ENCODE results near the gene NT5C1A. TPM values are rescaled to one million over a fixed set of nuclear protein-coding genes. Genes with fewer than 3 reads are reported as not detected.
A peak's percentile ranks its signal among the peaks of the same experiment; 100 is the strongest.

The NT5C1A gene
- total RNA-seq, 2 donors from 2014 or later: 0.91 TPM; not detected in 1

- TF ChIP-seq POLR2AphosphoS5 (IDR thresholded peaks at IDR 0.05) (no peak), POLR2A (IDR thresholded peaks at IDR 0.05) (no peak), CTCF (IDR thresholded peaks at IDR 0.05) (no peak)
- no peak for DNase-seq (ENCODE audit: low spot score)
- intact Hi-C loops (cut with DNase I): no loop called here
- Histone ChIP-seq H3K27me3 (replicated peaks; ENCODE audit: insufficient read depth) (no peaks in the 10 kb centered on the region), H3K36me3 (no peaks in the 10 kb centered on the region), H3K4me1 (replicated peaks) (no peaks in the 10 kb centered on the region), H3K4me3 (no peak overlapping the region), H3K27ac (no peak overlapping the region), H3K9me3 (no peaks in the 10 kb centered on the region)
- 84% methylated on average over 16 of the region's 16 CpGs for WGBS
These were observed 40.3 kb downstream of the NT5C1A start for GRCh38 chr1:39631361-39632322.

GRCh38 chr1:39628807-39629350 is 43.0 kb downstream of the NT5C1A start:
- TF ChIP-seq CTCF (IDR thresholded peaks at IDR 0.05) (no peak), POLR2A (IDR thresholded peaks at IDR 0.05) (no peak), POLR2AphosphoS5 (IDR thresholded peaks at IDR 0.05) (no peak)
- DNase-seq (ENCODE audit: low spot score): no peak
- intact Hi-C loops (cut with DNase I): no loop called here
- H3K27ac ChIP-seq: no peak overlapping the region
- H3K27me3 ChIP-seq (replicated peaks; ENCODE audit: insufficient read depth): no peaks in the 10 kb centered on the region
- no peaks in the 10 kb centered on the region for H3K36me3 ChIP-seq
- H3K4me3 ChIP-seq: no peak overlapping the region
- no peaks in the 10 kb centered on the region for H3K9me3 ChIP-seq
- 97% methylated on average over 11 of the region's 11 CpGs for WGBS
- H3K4me1 ChIP-seq (replicated peaks): no peaks in the 10 kb centered on the region

- Histone ChIP-seq H3K4me3 (no peak overlapping the region), H3K27me3 (replicated peaks; ENCODE audit: insufficient read depth) (no peaks in the 10 kb centered on the region), H3K4me1 (replicated peaks) (no peaks in the 10 kb centered on the region), H3K9me3 (no peaks in the 10 kb centered on the region), H3K27ac (peak overlapping the region; percentile 42 to 59), H3K36me3 (no peaks in the 10 kb centered on the region)
- no peak for DNase-seq (ENCODE audit: low spot score)
- WGBS: 65% methylated on average over 14 of the region's 16 CpGs
- no peak for TF ChIP-seq POLR2AphosphoS5 (IDR thresholded peaks at IDR 0.05)
- TF ChIP-seq POLR2A (IDR thresholded peaks at IDR 0.05): no peak
- TF ChIP-seq CTCF (IDR thresholded peaks at IDR 0.05): no peak
- intact Hi-C loops (cut with DNase I): no loop called here
These were observed 45.3 kb downstream of the NT5C1A start for GRCh38 chr1:39626646-39627045.

- intact Hi-C loops (cut with DNase I): no loop called here
- Histone ChIP-seq H3K9me3 (no peaks in the 10 kb centered on the region), H3K27ac (peak overlapping the region; percentile 42 to 59), H3K27me3 (replicated peaks; ENCODE audit: insufficient read depth) (no peaks in the 10 kb centered on the region), H3K36me3 (no peaks in the 10 kb centered on the region), H3K4me1 (replicated peaks) (no peaks in the 10 kb centered on the region), H3K4me3 (no peak overlapping the region)
- DNase-seq (ENCODE audit: low spot score): no peak
- WGBS: 57% methylated on average over 11 of the region's 11 CpGs
- TF ChIP-seq POLR2AphosphoS5 (IDR thresholded peaks at IDR 0.05) (peak; percentile 35), CTCF (IDR thresholded peaks at IDR 0.05) (no peak), POLR2A (IDR thresholded peaks at IDR 0.05) (no peak)
These were observed 46.2 kb downstream of the NT5C1A start for GRCh38 chr1:39625462-39626273.
